Glomerular visceral epithelial cell (primary cell): ENCODE data around the gene CTBP2.
"Not testable (repeated sequence)": the region's sequence is repeated elsewhere in the genome, so short reads cannot be mapped to it uniquely, and the experiment has no call there.

ENCODE experiments used
- DNase-seq: peaks from one replicate; pipeline ENCODE4 v3.0.0-alpha.2; 2016; ENCODE audit errors: extremely low spot score

The CTBP2 gene

GRCh38 chr10:125087191-125087896 is 73.0 kb downstream of the CTBP2 start:
- peak; percentile 11 for DNase-seq

GRCh38 chr10:125086691-125087090 is 73.7 kb downstream of the CTBP2 start:
- no peak for DNase-seq

GRCh38 chr10:125085258-125086054 is 74.9 kb downstream of the CTBP2 start:
- DNase-seq: peak; percentile 60

GRCh38 chr10:125084614-125085257 is 75.6 kb downstream of the CTBP2 start:
- peak; percentile 89 for DNase-seq

- DNase-seq: peak; percentile 90
Observed at GRCh38 chr10:125084191-125084613, 76.2 kb downstream of the CTBP2 start.

- DNase-seq: peak; percentile 82
Observed at GRCh38 chr10:125083576-125083920, 76.8 kb downstream of the CTBP2 start.

- no peak for DNase-seq
Observed at GRCh38 chr10:125082881-125083575, 77.3 kb downstream of the CTBP2 start.

GRCh38 chr10:125082471-125082870 is 77.9 kb downstream of the CTBP2 start:
- DNase-seq: not testable (repeated sequence)

GRCh38 chr10:125081931-125082330 is 78.4 kb downstream of the CTBP2 start:
- DNase-seq: no peak

- no peak for DNase-seq
Observed at GRCh38 chr10:125080984-125081383, 79.4 kb downstream of the CTBP2 start.

GRCh38 chr10:125080296-125080695 is 80.1 kb downstream of the CTBP2 start:
- no peak for DNase-seq

- no peak for DNase-seq
Observed at GRCh38 chr10:125079091-125079600, 81.2 kb downstream of the CTBP2 start.

GRCh38 chr10:125076891-125077541 is 83.3 kb downstream of the CTBP2 start:
- no peak for DNase-seq

- DNase-seq: no peak
Observed at GRCh38 chr10:125076121-125076825, 84.1 kb downstream of the CTBP2 start.

- no peak for DNase-seq
Observed at GRCh38 chr10:125073996-125074395, 86.4 kb downstream of the CTBP2 start.

GRCh38 chr10:125072794-125073193 is 87.6 kb downstream of the CTBP2 start:
- no peak for DNase-seq

- DNase-seq: no peak
Observed at GRCh38 chr10:125071008-125071407, 89.4 kb downstream of the CTBP2 start.

- DNase-seq: no peak
Observed at GRCh38 chr10:125068406-125068805, 92.0 kb downstream of the CTBP2 start.

- DNase-seq: no peak
Observed at GRCh38 chr10:125067764-125068163, 92.6 kb downstream of the CTBP2 start.

- no peak for DNase-seq
Observed at GRCh38 chr10:125066764-125067450, 93.5 kb downstream of the CTBP2 start.
